WTC11 (cell line): ENCODE measurements around the gene GSTM4. TPM values are rescaled to one million over a fixed set of nuclear protein-coding genes. Genes with fewer than 3 reads are reported as not detected.

ENCODE experiments used
- ATAC-seq: fragments of 200-7000 bp; cut with Tn5 transposase; 2 replicates; pipeline ENCODE4 v1.10.0; 2021; ENCODE audit warnings: mild to moderate bottlenecking, moderate library complexity
- CTCF ChIA-PET: fragments of 300-600 bp; sonication (Branson Sonifier 250); formaldehyde crosslinking; loops from one replicate; lab custom pipeline; 2021; ENCODE audit warnings: antibody characterized with exemption; lab: Charles Lee
- POLR2A ChIA-PET: fragments of 350-600 bp; sonication (Branson Sonifier 250); formaldehyde crosslinking; loops from one replicate; lab custom pipeline; 2021; ENCODE audit warnings: antibody characterized with exemption; lab: Charles Lee
- DNase-seq: peaks from one replicate; pipeline ENCODE4 v3.0.0; 2021; ENCODE audit warnings: low spot score
- H3K27ac Mint-ChIP-seq: 2 replicates; pipeline ENCODE4 v1.8.0; 2021; ENCODE audit warnings: mixed read lengths
- H3K27me3 Mint-ChIP-seq: 2 replicates; pipeline ENCODE4 v1.8.0; 2021; ENCODE audit warnings: low read depth, mild to moderate bottlenecking, moderate library complexity, mixed read lengths
- H3K36me3 Mint-ChIP-seq: 2 replicates; pipeline ENCODE4 v1.8.0; 2021; ENCODE audit warnings: mixed read lengths
- H3K4me1 Mint-ChIP-seq: 2 replicates; pipeline ENCODE4 v1.8.0; 2022; ENCODE audit warnings: mixed read lengths
- H3K4me3 Mint-ChIP-seq: 2 replicates; pipeline ENCODE4 v1.8.0; 2021; ENCODE audit warnings: mild to moderate bottlenecking, moderate library complexity, mixed read lengths
- H3K9me3 Mint-ChIP-seq: 2 replicates; pipeline ENCODE4 v1.8.0; 2021; ENCODE audit warnings: mixed read lengths
- AFF4 ChIP-seq: sonication (generic); formaldehyde crosslinking; IDR thresholded peaks from 2 replicates; pipeline ENCODE4 v1.8.1; 2023; ENCODE audit warnings: mild to moderate bottlenecking, missing genetic modification reagents, borderline replicate concordance
- CREM ChIP-seq: sonication (generic); formaldehyde crosslinking; IDR thresholded peaks from 2 replicates; pipeline ENCODE4 v1.8.1; 2022; ENCODE audit warnings: mild to moderate bottlenecking, missing genetic modification reagents, moderate library complexity
- CTCF ChIP-seq: fragments of 200-600 bp; IDR thresholded peaks from 2 replicates; pipeline ENCODE4 v1.8.0; 2022; ENCODE audit warnings: antibody characterized with exemption
- E2F4 ChIP-seq: sonication (generic); formaldehyde crosslinking; IDR thresholded peaks from 2 replicates; pipeline ENCODE4 v1.8.1; 2022; ENCODE audit warnings: low read depth, mild to moderate bottlenecking, moderate library complexity, missing genetic modification reagents, borderline replicate concordance
- ESRRA ChIP-seq: sonication (generic); formaldehyde crosslinking; IDR thresholded peaks from 2 replicates; pipeline ENCODE4 v1.8.1; 2022; ENCODE audit warnings: mild to moderate bottlenecking, missing genetic modification reagents, borderline replicate concordance
- ETV6 ChIP-seq: sonication (generic); formaldehyde crosslinking; IDR thresholded peaks from 2 replicates; pipeline ENCODE4 v1.8.1; 2022; ENCODE audit warnings: mild to moderate bottlenecking, missing genetic modification reagents
- JAZF1 ChIP-seq: fragments of 250-450 bp; sonication (Bioruptor Pico); IDR thresholded peaks from 2 replicates; pipeline ENCODE4 v1.9.0; 2021; ENCODE audit warnings: moderate library complexity, mild to moderate bottlenecking, inconsistent platforms
- JUN ChIP-seq: sonication (generic); formaldehyde crosslinking; IDR thresholded peaks from 2 replicates; pipeline ENCODE4 v1.8.0; 2023; ENCODE audit warnings: mild to moderate bottlenecking, missing genetic modification reagents
- NR1H2 ChIP-seq: sonication (generic); formaldehyde crosslinking; IDR thresholded peaks from 2 replicates; pipeline ENCODE4 v1.9.0; 2021; ENCODE audit warnings: mild to moderate bottlenecking, moderate library complexity, missing genetic modification reagents
- PRRX2 ChIP-seq: fragments of 250-450 bp; sonication (Bioruptor Pico); IDR thresholded peaks from 2 replicates; pipeline ENCODE4 v1.8.0; 2021; ENCODE audit warnings: mild to moderate bottlenecking
- RORB ChIP-seq: fragments of 250-450 bp; sonication (Bioruptor Pico); IDR thresholded peaks from 2 replicates; pipeline ENCODE4 v1.9.0; 2021; ENCODE audit warnings: mild to moderate bottlenecking
- SMAD3 ChIP-seq: sonication (generic); formaldehyde crosslinking; IDR thresholded peaks from 2 replicates; pipeline ENCODE4 v1.8.0; 2022; ENCODE audit warnings: missing genetic modification reagents, mild to moderate bottlenecking, borderline replicate concordance
- SP1 ChIP-seq: sonication (generic); formaldehyde crosslinking; conservative IDR thresholded peaks from 2 replicates; pipeline ENCODE4 v1.8.1; 2022; ENCODE audit warnings: missing genetic modification reagents
- TEAD4 ChIP-seq: sonication (generic); formaldehyde crosslinking; IDR thresholded peaks from 2 replicates; pipeline ENCODE4 v1.8.0; 2022; ENCODE audit warnings: mild to moderate bottlenecking, missing genetic modification reagents
- TP53 ChIP-seq: sonication (generic); formaldehyde crosslinking; IDR thresholded peaks from 2 replicates; pipeline ENCODE4 v1.8.1; 2023; ENCODE audit warnings: mild to moderate bottlenecking, missing genetic modification reagents
- ZNF219 ChIP-seq: sonication (generic); formaldehyde crosslinking; IDR thresholded peaks from 2 replicates; pipeline ENCODE4 v1.8.0; 2023; ENCODE audit warnings: missing genetic modification reagents, mild to moderate bottlenecking, borderline replicate concordance
- ZNF232 ChIP-seq: sonication (generic); formaldehyde crosslinking; IDR thresholded peaks from 2 replicates; pipeline ENCODE4 v1.8.0; 2022; ENCODE audit warnings: mild to moderate bottlenecking, missing genetic modification reagents
- ZNF263 ChIP-seq: sonication (generic); formaldehyde crosslinking; IDR thresholded peaks from 2 replicates; pipeline ENCODE4 v1.8.1; 2022; ENCODE audit warnings: low read depth, mild to moderate bottlenecking, moderate library complexity, missing genetic modification reagents
- total RNA-seq: library from RNA; stranded (reverse); gene quantifications from 3 replicates; pipeline ENCODE4 v1.2.3, GENCODE V29; 2021
- TF ChIP-seq, protein P1 (sequence below): sonication (generic); formaldehyde crosslinking; conservative IDR thresholded peaks from 2 replicates; pipeline ENCODE4 v1.8.1; 2022; ENCODE audit warnings: mild to moderate bottlenecking, missing genetic modification reagents
- TF ChIP-seq, protein P2 (sequence below): sonication (generic); formaldehyde crosslinking; IDR thresholded peaks from 2 replicates; pipeline ENCODE4 v1.8.1; 2022; ENCODE audit warnings: mild to moderate bottlenecking, missing genetic modification reagents, moderate library complexity, borderline replicate concordance
- TF ChIP-seq, protein P3 (sequence below): sonication (generic); formaldehyde crosslinking; IDR thresholded peaks from 2 replicates; pipeline ENCODE4 v1.8.0; 2023; ENCODE audit warnings: missing genetic modification reagents
- TF ChIP-seq, protein P4 (sequence below): sonication (generic); formaldehyde crosslinking; IDR thresholded peaks from 2 replicates; pipeline ENCODE4 v1.8.1; 2022; ENCODE audit warnings: missing genetic modification reagents, borderline replicate concordance

GSTM4 gene
- total RNA-seq, 1 experiment from 2014 or later = 16.7 TPM

GRCh38 chr1:109609881-109610280 is 46.0 kb upstream of the GSTM4 start:
- TF ChIP-seq, protein P1, sequence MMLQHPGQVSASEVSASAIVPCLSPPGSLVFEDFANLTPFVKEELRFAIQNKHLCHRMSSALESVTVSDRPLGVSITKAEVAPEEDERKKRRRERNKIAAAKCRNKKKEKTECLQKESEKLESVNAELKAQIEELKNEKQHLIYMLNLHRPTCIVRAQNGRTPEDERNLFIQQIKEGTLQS (CRISPR knock-in tag) = no peak
- no peak for TF ChIP-seq TEAD4 (CRISPR knock-in tag)
- no peak for TF ChIP-seq JUN (CRISPR knock-in tag)
- no peak for TF ChIP-seq SMAD3 (CRISPR knock-in tag)
- TF ChIP-seq AFF4 (CRISPR knock-in tag) = no peak
- TF ChIP-seq TP53 (CRISPR knock-in tag) = no peak
- TF ChIP-seq ZNF263 (CRISPR knock-in tag) = no peak
- Mint-ChIP-seq H3K27me3 (no peaks in the 10 kb centered on the region), H3K4me3 (no peak overlapping the region), H3K27ac (no peak overlapping the region), H3K36me3 (no peaks in the 10 kb centered on the region), H3K4me1 (peaks cover 27% of the 10 kb centered on the region), H3K9me3 (no peaks in the 10 kb centered on the region)
- ChIA-PET POLR2A (no interaction called here), CTCF (interaction anchor here (0.8 to 2.5 kb wide), 2 partner anchors 11 to 20 kb away, joined by 4 to 9 read pairs; no protein-coding TSS in a partner anchor)
- DNase-seq (no peak), ATAC-seq (no peak)

- no peaks in the 10 kb centered on the region for H3K9me3 Mint-ChIP-seq
- H3K27ac Mint-ChIP-seq = no peak overlapping the region
- H3K36me3 Mint-ChIP-seq = no peaks in the 10 kb centered on the region
- ChIA-PET POLR2A (no interaction called here), CTCF (interaction anchor here (2.5 to 2.8 kb wide), 2 partner anchors 20 to 65 kb away, joined by 9 to 10 read pairs; no protein-coding TSS in a partner anchor)
- ATAC-seq (peak; percentile 46; the same call in 1 of the 2 replicates), DNase-seq (no peak)
- H3K4me1 Mint-ChIP-seq = peaks cover 27% of the 10 kb centered on the region
- H3K4me3 Mint-ChIP-seq = no peak overlapping the region
- H3K27me3 Mint-ChIP-seq = no peaks in the 10 kb centered on the region
- TF ChIP-seq PRRX2 = no peak
- TF ChIP-seq RORB = no peak
- TF ChIP-seq SP1 (CRISPR knock-in tag) = no peak
- TF ChIP-seq NR1H2 (CRISPR knock-in tag) = no peak
- TF ChIP-seq CTCF = no peak
- TF ChIP-seq JAZF1 (CRISPR knock-in tag) = no peak
- TF ChIP-seq ZNF219 = no peak
- no peak for TF ChIP-seq TEAD4 (CRISPR knock-in tag)
- TF ChIP-seq, protein P2, sequence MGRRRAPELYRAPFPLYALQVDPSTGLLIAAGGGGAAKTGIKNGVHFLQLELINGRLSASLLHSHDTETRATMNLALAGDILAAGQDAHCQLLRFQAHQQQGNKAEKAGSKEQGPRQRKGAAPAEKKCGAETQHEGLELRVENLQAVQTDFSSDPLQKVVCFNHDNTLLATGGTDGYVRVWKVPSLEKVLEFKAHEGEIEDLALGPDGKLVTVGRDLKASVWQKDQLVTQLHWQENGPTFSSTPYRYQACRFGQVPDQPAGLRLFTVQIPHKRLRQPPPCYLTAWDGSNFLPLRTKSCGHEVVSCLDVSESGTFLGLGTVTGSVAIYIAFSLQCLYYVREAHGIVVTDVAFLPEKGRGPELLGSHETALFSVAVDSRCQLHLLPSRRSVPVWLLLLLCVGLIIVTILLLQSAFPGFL (CRISPR knock-in tag) = no peak
- no peak for TF ChIP-seq ZNF263 (CRISPR knock-in tag)
- TF ChIP-seq, protein P3, sequence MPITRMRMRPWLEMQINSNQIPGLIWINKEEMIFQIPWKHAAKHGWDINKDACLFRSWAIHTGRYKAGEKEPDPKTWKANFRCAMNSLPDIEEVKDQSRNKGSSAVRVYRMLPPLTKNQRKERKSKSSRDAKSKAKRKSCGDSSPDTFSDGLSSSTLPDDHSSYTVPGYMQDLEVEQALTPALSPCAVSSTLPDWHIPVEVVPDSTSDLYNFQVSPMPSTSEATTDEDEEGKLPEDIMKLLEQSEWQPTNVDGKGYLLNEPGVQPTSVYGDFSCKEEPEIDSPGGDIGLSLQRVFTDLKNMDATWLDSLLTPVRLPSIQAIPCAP (CRISPR knock-in tag) = no peak
- no peak for TF ChIP-seq E2F4 (CRISPR knock-in tag)
- no peak for TF ChIP-seq CREM (CRISPR knock-in tag)
- TF ChIP-seq ZNF232 (CRISPR knock-in tag) = no peak
- TF ChIP-seq ESRRA = no peak
- TF ChIP-seq, protein P4, sequence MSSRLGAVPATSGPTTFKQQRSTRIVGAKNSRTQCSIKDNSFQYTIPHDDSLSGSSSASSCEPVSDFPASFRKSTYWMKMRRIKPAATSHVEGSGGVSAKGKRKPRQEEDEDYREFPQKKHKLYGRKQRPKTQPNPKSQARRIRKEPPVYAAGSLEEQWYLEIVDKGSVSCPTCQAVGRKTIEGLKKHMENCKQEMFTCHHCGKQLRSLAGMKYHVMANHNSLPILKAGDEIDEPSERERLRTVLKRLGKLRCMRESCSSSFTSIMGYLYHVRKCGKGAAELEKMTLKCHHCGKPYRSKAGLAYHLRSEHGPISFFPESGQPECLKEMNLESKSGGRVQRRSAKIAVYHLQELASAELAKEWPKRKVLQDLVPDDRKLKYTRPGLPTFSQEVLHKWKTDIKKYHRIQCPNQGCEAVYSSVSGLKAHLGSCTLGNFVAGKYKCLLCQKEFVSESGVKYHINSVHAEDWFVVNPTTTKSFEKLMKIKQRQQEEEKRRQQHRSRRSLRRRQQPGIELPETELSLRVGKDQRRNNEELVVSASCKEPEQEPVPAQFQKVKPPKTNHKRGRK (CRISPR knock-in tag) = no peak
- no peak for TF ChIP-seq ETV6
These were observed 45.1 kb upstream of the GSTM4 start for GRCh38 chr1:109610609-109611307.
